Ectodermal cell (in vitro differentiated cells): ENCODE measurements around the gene MKS1.

Experiments used
- H3K27ac ChIP-seq: 2 replicates; pipeline ENCODE4 v1.7.0; 2013; ENCODE audit warnings: mild to moderate bottlenecking, low read depth, low read length; ENCODE audit not compliant: insufficient read depth, poor library complexity, severe bottlenecking
- H3K27me3 ChIP-seq: 2 replicates; pipeline ENCODE4 v1.7.0; 2013; ENCODE audit warnings: mild to moderate bottlenecking, low read length; ENCODE audit not compliant: insufficient read depth, control insufficient read depth, poor library complexity, severe bottlenecking
- H3K36me3 ChIP-seq: one replicate; pipeline ENCODE4 v1.7.0; 2013; ENCODE audit warnings: low read length; ENCODE audit not compliant: control insufficient read depth, insufficient read depth
- H3K4me1 ChIP-seq: one replicate; pipeline ENCODE4 v1.7.0; 2013; ENCODE audit warnings: low read length; ENCODE audit not compliant: control insufficient read depth, insufficient read depth
- H3K4me3 ChIP-seq: 2 replicates; pipeline ENCODE4 v1.7.0; 2013; ENCODE audit warnings: low read depth, low read length, control low read depth; ENCODE audit not compliant: insufficient read depth
- H3K9me3 ChIP-seq: 2 replicates; pipeline ENCODE4 v1.7.0; 2013; ENCODE audit warnings: mild to moderate bottlenecking, low read length, moderate library complexity; ENCODE audit not compliant: control insufficient read depth
- WGBS, 2 experiments: methylation state at CpG; one replicate each; pipeline ENCODE4 v1.1.7; 2013; ENCODE audit warnings: missing lambda C conversion rate in 2 of 2; 5-methylcytosine and 5-hydroxymethylcytosine counted together

MKS1 gene

DNA sequence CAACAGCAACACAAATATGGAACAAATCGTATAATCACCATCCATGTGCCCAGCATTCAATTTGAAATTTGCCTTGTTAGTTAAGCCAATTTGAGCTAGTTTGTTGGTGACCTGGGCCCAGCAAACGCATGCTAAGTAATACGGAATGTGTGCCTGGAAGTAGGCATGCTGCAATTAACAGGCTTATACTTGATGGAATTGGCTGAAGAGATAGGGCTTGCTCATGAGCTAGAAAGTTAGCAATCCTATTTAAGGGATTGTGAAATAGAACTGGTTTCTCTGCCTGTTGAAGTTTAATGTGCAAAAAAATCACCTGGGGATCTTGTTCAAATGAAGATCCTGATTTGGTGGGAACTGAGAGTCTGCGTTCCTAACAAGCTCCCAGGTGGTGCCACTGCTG lies 10.8 kb upstream of the MKS1 start:
- no peak overlapping the region for H3K4me3 ChIP-seq
- no peaks in the 10 kb centered on the region for H3K36me3 ChIP-seq
- H3K27me3 ChIP-seq: peaks cover 13% of the 10 kb centered on the region
- 95 to 97% methylated on average over 4 of the region's 4 CpGs for whole genome bisulfite sequencing, 2 experiments
- H3K4me1 ChIP-seq: peaks cover 5% of the 10 kb centered on the region
- no peak overlapping the region for H3K27ac ChIP-seq
- no peaks in the 10 kb centered on the region for H3K9me3 ChIP-seq

DNA sequence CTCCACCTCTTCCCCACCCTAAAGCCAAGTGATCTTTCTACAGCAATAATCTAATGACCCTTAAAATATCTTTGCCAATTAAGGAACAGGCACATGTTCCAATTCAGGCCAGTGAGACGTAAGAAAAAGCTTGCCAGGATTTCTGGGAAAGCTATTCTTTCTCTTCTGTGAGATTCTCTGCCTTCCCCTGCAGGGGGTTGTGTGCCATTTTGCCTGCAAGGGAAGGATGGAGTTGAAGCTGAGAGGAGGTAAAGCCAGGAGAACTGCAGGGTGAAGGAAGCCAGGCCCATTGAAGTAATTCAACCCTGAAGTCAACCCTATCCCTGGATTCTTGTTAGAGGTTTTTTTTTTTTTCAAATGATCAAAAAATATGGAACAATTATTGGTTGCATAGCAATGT lies 10.3 kb upstream of the MKS1 start:
- H3K27me3 ChIP-seq: peaks cover 9% of the 10 kb centered on the region
- H3K9me3 ChIP-seq: no peaks in the 10 kb centered on the region
- peaks cover 5% of the 10 kb centered on the region for H3K4me1 ChIP-seq
- WGBS, 2 experiments: 47 to 55% methylated on average over 1 of the region's 1 CpG
- H3K36me3 ChIP-seq: no peaks in the 10 kb centered on the region
- no peak overlapping the region for H3K4me3 ChIP-seq
- H3K27ac ChIP-seq: no peak overlapping the region

DNA sequence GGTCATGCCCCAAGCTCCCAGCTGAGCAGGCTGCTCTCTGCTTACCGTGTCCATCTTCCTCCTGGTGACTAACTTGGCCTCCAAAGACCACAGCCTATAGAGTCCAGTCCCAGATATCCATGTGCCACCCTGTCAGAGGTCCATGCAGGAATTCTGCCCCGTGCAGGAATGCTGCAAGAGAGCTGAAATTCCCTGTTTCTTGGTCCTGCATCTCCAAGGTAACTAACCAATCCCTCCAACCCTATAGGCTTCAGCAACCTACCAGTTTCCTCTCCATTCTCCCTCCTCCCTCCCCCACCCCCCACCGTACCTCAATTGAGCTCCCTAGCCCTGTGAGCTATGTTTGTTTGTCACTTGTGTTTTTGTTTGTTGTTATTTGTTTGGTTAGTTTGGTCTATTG lies 9.6 kb upstream of the MKS1 start:
- 76 to 81% methylated on average over 2 of the region's 3 CpGs for WGBS, 2 experiments
- no peak overlapping the region for H3K4me3 ChIP-seq
- H3K27ac ChIP-seq: no peak overlapping the region
- H3K36me3 ChIP-seq: no peaks in the 10 kb centered on the region
- no peaks in the 10 kb centered on the region for H3K9me3 ChIP-seq
- H3K27me3 ChIP-seq: peaks cover 6% of the 10 kb centered on the region
- H3K4me1 ChIP-seq: peaks cover 5% of the 10 kb centered on the region

DNA sequence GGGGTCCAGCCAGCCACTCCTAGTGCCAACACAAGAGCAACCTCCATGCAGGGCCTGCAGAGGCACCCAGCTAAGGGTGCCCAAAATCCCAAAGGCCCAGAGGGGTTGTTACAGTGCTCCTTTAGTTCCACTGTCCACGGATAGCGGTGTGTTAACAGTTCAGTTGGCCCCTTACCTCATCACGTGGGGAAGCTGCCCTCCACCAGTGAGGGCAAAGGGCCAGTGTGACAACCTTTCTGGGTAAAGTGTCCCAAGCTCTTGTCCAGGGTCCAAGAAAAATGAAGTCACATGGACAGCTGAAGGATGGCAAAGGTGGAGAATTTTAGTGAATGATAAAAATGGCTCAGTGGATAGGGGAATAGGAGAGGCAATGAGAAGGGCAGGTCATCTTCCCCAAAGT lies 8.7 kb upstream of the MKS1 start:
- no peak overlapping the region for H3K27ac ChIP-seq
- peaks cover 5% of the 10 kb centered on the region for H3K4me1 ChIP-seq
- H3K9me3 ChIP-seq: no peaks in the 10 kb centered on the region
- no peak overlapping the region for H3K4me3 ChIP-seq
- 96 to 97% methylated on average over 3 of the region's 3 CpGs for WGBS, 2 experiments
- peaks cover 6% of the 10 kb centered on the region for H3K27me3 ChIP-seq
- no peaks in the 10 kb centered on the region for H3K36me3 ChIP-seq

DNA sequence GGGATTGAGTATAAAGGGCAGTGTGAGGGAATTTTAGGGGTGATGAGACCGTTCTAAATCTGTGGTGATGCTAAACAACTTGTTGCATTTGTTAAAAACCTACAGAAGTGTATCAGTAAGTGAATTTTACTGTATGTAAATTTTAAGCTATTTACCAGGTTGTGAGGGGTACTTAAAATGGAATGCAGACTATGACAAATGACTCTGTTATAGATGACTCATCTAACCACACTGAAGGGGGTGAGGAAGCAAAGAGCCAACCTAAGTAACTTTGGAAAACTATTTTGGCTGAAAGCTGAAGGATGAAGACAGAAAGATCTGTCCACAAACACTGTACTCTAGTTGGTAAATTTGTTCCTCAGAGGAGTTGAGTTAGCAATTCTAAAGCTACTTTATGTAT lies 5.3 kb upstream of the MKS1 start:
- Histone ChIP-seq H3K9me3 (no peaks in the 10 kb centered on the region), H3K36me3 (no peaks in the 10 kb centered on the region), H3K27ac (no peak overlapping the region), H3K27me3 (peaks cover 11% of the 10 kb centered on the region), H3K4me1 (peaks cover 3% of the 10 kb centered on the region), H3K4me3 (no peak overlapping the region)
- 27 to 34% methylated on average over 1 of the region's 1 CpG for WGBS, 2 experiments

DNA sequence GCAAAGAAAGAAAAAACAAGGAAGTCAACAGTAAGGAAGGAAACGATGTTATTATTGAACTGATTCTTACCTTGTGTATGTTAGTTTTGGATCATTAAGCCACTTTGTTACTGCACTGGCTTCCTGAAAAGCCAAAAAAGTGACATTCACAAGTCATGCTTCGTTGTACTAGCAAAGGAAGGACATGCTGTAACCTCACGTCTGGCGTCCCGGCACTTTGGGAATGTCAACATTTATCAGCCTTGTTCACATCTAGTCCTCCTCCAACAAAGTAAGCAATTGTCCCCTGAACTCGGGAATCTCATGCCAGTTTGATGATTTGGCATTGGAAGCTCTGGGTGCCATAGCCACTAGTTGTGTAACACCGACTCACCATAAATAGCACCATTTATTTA lies 731 bp upstream of the MKS1 start:
- Histone ChIP-seq H3K27me3 (peaks cover 5% of the 10 kb centered on the region), H3K4me1 (no peaks in the 10 kb centered on the region), H3K4me3 (peak overlapping the region; percentile 70), H3K36me3 (no peaks in the 10 kb centered on the region), H3K9me3 (no peaks in the 10 kb centered on the region), H3K27ac (no peak overlapping the region)
- 94% methylated on average over 7 of the region's 7 CpGs for whole genome bisulfite sequencing, 2 experiments

DNA sequence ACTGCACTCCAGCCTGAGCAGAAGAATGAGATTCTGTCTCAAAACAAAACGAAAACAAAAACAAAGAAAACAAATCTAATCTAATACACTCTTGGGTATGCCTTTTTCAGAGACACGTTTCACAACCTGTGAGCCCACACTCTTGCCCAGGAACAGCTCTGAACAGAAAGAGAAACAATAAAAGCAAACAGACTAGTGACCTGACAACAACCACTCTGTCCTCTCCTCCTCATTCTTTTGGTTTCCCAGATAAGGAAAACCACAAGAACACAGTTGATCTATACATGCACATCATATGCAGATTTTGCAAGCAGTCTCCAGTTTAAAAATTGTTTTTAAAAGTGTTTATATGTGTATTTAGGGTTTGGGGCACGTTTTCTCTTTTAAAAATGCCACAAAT lies 1.3 kb downstream of the MKS1 start:
- Histone ChIP-seq H3K27me3 (peaks cover 5% of the 10 kb centered on the region), H3K4me1 (no peaks in the 10 kb centered on the region), H3K36me3 (peaks cover 4% of the 10 kb centered on the region), H3K4me3 (no peak overlapping the region), H3K9me3 (no peaks in the 10 kb centered on the region), H3K27ac (no peak overlapping the region)
- 88 to 94% methylated on average over 3 of the region's 3 CpGs for WGBS, 2 experiments

DNA sequence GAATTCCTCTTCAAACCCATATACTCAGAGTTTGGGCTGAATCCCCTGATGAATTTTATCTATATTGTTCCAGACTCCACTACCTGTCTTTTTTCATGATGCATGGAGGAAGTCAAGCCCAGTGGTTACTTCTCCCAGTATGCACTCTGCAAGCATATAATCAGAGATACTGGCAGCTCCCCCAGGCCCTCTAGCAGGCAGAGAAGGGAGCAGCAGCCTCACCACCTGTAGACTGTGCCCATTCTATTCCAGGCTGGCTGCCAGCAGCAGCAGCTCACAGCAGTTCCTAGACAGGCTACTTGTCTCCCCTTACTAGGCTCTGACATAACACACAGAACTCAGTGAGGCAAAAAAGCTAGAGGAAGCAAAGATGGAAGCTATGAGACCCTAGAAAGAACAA lies 3.4 kb downstream of the MKS1 start:
- Histone ChIP-seq H3K27ac (no peak overlapping the region), H3K4me1 (no peaks in the 10 kb centered on the region), H3K4me3 (no peak overlapping the region), H3K27me3 (no peaks in the 10 kb centered on the region), H3K9me3 (no peaks in the 10 kb centered on the region), H3K36me3 (peaks cover 5% of the 10 kb centered on the region)

DNA sequence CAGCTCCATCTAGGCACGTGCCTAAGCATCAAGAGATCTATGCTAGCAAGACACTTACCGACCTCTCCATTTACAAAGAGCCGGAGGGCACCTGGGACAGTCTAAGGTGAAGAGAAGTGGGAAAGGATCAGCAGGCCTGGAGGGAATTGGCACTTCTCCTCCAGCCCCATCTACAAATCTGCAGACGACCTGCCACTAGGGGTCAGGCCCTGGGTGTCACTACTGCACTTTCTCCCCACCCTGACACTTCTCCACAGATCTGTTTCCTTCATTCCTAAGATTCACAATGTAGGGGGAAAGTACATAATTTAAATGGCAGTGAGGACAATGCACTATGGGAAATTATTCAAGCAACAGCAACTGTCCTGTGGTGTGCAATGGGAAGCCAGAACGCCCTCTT lies 8.1 kb downstream of the MKS1 start:
- no peaks in the 10 kb centered on the region for H3K9me3 ChIP-seq
- no peak overlapping the region for H3K27ac ChIP-seq
- H3K27me3 ChIP-seq: no peaks in the 10 kb centered on the region
- H3K4me3 ChIP-seq: no peak overlapping the region
- WGBS, 2 experiments: 83 to 84% methylated on average over 5 of the region's 5 CpGs
- peaks cover 15% of the 10 kb centered on the region for H3K36me3 ChIP-seq
- H3K4me1 ChIP-seq: no peaks in the 10 kb centered on the region

DNA sequence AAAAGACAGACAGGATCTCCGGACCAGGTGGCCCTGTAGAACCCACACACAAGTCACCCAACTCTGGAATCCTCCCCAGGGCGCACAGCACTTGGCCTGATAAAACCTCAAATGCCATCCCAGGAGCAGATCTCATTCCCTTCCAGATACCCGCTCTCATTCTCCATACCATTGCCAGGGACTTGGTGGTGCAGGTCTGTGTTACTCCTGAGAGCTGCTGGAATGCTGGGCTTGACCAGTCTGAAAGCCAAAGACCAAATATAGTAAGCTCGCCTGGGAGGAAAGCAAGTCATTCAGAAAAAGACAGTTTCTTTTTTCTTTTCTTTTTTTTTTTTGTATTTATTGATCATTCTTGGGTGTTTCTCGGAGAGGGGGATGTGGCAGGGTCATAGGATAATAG lies 10.7 kb downstream of the MKS1 start:
- Histone ChIP-seq H3K27me3 (no peaks in the 10 kb centered on the region), H3K36me3 (peaks cover 15% of the 10 kb centered on the region), H3K4me1 (no peaks in the 10 kb centered on the region), H3K9me3 (no peaks in the 10 kb centered on the region), H3K27ac (no peak overlapping the region), H3K4me3 (no peak overlapping the region)
- WGBS, 2 experiments: 88 to 94% methylated on average over 4 of the region's 5 CpGs

DNA sequence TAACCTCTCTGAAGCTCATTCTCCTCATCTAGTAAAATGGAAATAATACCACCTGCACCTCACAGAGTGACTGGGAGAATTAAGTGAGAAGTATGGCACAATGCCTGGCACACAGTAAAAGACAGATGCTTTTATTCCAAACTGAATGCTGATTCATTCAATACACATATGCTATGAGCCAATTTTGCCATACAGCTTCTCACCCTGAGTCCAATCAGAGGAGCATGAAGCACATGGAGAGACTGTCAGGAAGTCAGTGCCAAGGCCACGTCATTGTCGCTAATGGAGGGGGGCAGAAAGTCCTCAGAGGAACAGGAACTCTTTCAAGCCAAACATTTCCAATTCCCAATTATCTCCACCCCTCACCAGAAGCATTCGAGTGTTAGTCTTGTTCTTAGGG lies 11.6 kb downstream of the MKS1 start:
- no peak overlapping the region for H3K27ac ChIP-seq
- H3K4me1 ChIP-seq: no peaks in the 10 kb centered on the region
- peaks cover 11% of the 10 kb centered on the region for H3K36me3 ChIP-seq
- H3K4me3 ChIP-seq: no peak overlapping the region
- WGBS, 2 experiments: 95% methylated on average over 3 of the region's 3 CpGs
- no peaks in the 10 kb centered on the region for H3K27me3 ChIP-seq
- H3K9me3 ChIP-seq: no peaks in the 10 kb centered on the region
